ENCODE results near the gene PAF1.

PAF1 gene

DNA sequence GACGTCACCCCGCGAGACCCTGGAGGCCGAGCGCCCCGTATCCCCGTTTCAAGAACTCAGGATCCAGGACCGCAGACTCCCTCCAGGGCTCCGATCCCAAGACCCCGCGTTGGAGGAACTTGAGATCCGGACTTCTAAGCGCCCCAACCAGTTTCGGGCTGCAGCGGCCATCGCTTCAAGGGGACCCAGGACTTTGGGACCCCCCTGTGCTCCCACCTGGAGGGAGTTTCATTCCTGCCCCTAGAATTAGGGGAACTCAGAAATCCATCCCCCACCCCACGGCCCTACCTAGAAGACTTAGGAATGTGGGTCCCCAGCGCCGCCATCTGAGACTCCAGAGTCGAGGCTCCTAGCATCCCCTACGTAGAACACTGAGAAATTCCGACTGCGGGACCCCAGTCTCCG, 22.0 kb upstream of the PAF1 start:
- Histone ChIP-seq H4K20me1 (ENCODE audit: insufficient read depth, low read length) (peaks cover 28% of the 10 kb centered on the region), H3K79me2 (ENCODE audit: insufficient read depth, low read length) (peaks cover 42% of the 10 kb centered on the region), H3K27me3 (ENCODE audit: insufficient read depth, low read length, poor library complexity) (no peaks in the 10 kb centered on the region), H3K9ac (ENCODE audit: low read depth, low read length) (peak overlapping the region; percentile 88), H3K4me1 (ENCODE audit: insufficient read depth, low read length) (peaks cover 59% of the 10 kb centered on the region), H3K36me3 (ENCODE audit: insufficient read depth, low read length) (peaks cover 42% of the 10 kb centered on the region), H3K27ac (ENCODE audit: low read length) (peak overlapping the region; percentile 86), H3K4me2 (ENCODE audit: insufficient read depth, low read length) (peak overlapping the region; percentile 66), H3K9me3 (ENCODE audit: insufficient read depth, low read length, severe bottlenecking) (no peaks in the 10 kb centered on the region), H2AFZ (ENCODE audit: low read depth, low read length) (peak overlapping the region; percentile 53), H3K4me3 (ENCODE audit: low read depth in 1 of 2, low read length in 2 of 2) (peak overlapping the region; percentile 69 to 96)
- DNase-seq: no peak
- ATAC-seq (ENCODE audit: insufficient read depth, low read depth): no peak; the same call in 1 of the 3 replicates
- TF ChIP-seq, protein P1, sequence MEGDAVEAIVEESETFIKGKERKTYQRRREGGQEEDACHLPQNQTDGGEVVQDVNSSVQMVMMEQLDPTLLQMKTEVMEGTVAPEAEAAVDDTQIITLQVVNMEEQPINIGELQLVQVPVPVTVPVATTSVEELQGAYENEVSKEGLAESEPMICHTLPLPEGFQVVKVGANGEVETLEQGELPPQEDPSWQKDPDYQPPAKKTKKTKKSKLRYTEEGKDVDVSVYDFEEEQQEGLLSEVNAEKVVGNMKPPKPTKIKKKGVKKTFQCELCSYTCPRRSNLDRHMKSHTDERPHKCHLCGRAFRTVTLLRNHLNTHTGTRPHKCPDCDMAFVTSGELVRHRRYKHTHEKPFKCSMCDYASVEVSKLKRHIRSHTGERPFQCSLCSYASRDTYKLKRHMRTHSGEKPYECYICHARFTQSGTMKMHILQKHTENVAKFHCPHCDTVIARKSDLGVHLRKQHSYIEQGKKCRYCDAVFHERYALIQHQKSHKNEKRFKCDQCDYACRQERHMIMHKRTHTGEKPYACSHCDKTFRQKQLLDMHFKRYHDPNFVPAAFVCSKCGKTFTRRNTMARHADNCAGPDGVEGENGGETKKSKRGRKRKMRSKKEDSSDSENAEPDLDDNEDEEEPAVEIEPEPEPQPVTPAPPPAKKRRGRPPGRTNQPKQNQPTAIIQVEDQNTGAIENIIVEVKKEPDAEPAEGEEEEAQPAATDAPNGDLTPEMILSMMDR (IDR thresholded peaks at IDR 0.05; ENCODE audit: borderline replicate concordance, extremely low read depth, low read length, poor library complexity, severe bottlenecking): no peak
- TF ChIP-seq EZH2 (IDR thresholded peaks at IDR 0.05; ENCODE audit: borderline replicate concordance, low read depth, low read length, severe bottlenecking): no peak

DNA sequence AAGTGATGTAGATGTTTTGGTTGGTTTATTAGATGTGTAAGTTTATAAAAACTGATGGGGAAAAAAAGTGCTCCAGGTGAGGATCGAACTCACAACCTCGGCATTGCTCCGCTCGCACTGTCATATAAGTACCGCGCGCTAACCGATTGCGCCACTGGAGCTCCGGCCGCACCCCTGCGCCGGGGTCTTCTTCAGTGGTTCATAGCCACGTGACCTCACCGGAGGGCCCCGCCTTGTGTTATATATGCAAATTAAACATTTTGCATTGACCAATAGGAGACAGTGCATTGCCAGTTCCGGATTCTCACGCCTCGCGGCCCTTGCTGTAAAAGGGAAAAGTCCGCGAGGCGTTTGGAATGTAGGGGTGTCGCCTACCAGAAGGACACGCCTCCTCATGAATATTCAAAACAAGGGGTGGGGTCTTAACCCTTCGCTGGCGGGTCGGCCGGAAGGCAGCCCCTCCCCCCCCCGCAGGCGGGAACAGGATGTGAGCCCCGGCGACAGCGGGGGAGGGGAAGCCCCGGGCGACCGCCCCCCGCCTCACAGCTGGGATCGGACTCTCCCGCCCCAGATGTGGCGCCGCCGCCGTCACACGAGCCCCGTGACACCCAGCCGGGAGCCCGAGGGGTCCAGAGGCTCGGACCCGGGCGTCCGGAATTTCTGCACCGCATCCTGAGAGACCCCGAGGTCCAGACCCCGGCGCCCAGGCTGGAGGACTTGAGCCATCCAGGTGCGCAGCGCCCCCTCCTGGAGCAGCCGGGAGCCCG, 21.4 kb upstream of the PAF1 start, which contains the start of gene PLEKHG2:
PLEKHG2 (plus strand) TSS at position 570 of the 767 bp plus-strand sequence. CDS start 1,418 bp downstream, outside the sequence.
- Histone ChIP-seq H3K4me2 (ENCODE audit: insufficient read depth, low read length) (peak within 1 kb of the TSS; percentile 66), H2AFZ (ENCODE audit: low read depth, low read length) (peak within 1 kb of the TSS; percentile 59), H3K4me1 (ENCODE audit: insufficient read depth, low read length) (peaks cover 65% of the 10 kb centered on the region), H3K9me3 (ENCODE audit: insufficient read depth, low read length, severe bottlenecking) (no peaks in the 10 kb centered on the region), H3K36me3 (ENCODE audit: insufficient read depth, low read length) (peaks cover 42% of the 10 kb centered on the region), H3K27me3 (ENCODE audit: insufficient read depth, low read length, poor library complexity) (no peaks in the 10 kb centered on the region), H3K4me3 (ENCODE audit: low read depth in 1 of 2, low read length in 2 of 2) (peak within 1 kb of the TSS; percentile 69 to 96), H3K27ac (ENCODE audit: low read length) (peak within 1 kb of the TSS; percentile 86), H3K79me2 (ENCODE audit: insufficient read depth, low read length) (peaks cover 48% of the 10 kb centered on the region), H3K9ac (ENCODE audit: low read depth, low read length) (peak within 1 kb of the TSS; percentile 88), H4K20me1 (ENCODE audit: insufficient read depth, low read length) (peaks cover 31% of the 10 kb centered on the region)
- DNase-seq: peak; percentile 99
- TF ChIP-seq, protein P1 (IDR thresholded peaks at IDR 0.05; ENCODE audit: borderline replicate concordance, extremely low read depth, low read length, poor library complexity, severe bottlenecking): peak; percentile 90
- TF ChIP-seq EZH2 (IDR thresholded peaks at IDR 0.05; ENCODE audit: borderline replicate concordance, low read depth, low read length, severe bottlenecking): no peak
- ATAC-seq (ENCODE audit: insufficient read depth, low read depth): peak; percentile 80

DNA sequence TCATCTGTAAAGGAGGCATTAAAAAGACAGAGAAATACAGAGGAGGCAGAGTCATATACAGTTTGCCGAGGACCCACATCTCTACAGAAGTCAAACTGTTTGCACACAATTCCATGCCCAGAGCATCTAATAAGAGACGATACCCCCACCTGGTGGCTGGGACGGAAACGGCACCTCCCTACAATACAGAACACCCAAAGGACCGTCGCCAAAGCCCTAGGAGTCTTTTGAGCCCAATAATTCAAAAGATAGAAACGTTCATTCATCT, 20.9 kb upstream of the PAF1 start:
- peak; percentile 50 for ATAC-seq (ENCODE audit: insufficient read depth, low read depth)
- Histone ChIP-seq H3K9me3 (ENCODE audit: insufficient read depth, low read length, severe bottlenecking) (no peaks in the 10 kb centered on the region), H3K4me3 (ENCODE audit: low read depth in 1 of 2, low read length in 2 of 2) (peak overlapping the region in 1 of 2 experiments; percentile 57; a peak in 2 of 4 replicates)

More for the DNA sequence above, 20.9 kb upstream of the PAF1 start:
- H4K20me1 ChIP-seq (ENCODE audit: insufficient read depth, low read length): peaks cover 30% of the 10 kb centered on the region
- H3K27me3 ChIP-seq (ENCODE audit: insufficient read depth, low read length, poor library complexity): no peaks in the 10 kb centered on the region
- H3K4me2 ChIP-seq (ENCODE audit: insufficient read depth, low read length): peak overlapping the region; percentile 63
- H2AFZ ChIP-seq (ENCODE audit: low read depth, low read length): no peak overlapping the region; the same call in 1 of the 2 replicates
- H3K27ac ChIP-seq (ENCODE audit: low read length): peak overlapping the region; percentile 75
- TF ChIP-seq, protein P1 (IDR thresholded peaks at IDR 0.05; ENCODE audit: borderline replicate concordance, extremely low read depth, low read length, poor library complexity, severe bottlenecking): peak; percentile 99
- no peak for TF ChIP-seq EZH2 (IDR thresholded peaks at IDR 0.05; ENCODE audit: borderline replicate concordance, low read depth, low read length, severe bottlenecking)
- H3K4me1 ChIP-seq (ENCODE audit: insufficient read depth, low read length): peaks cover 70% of the 10 kb centered on the region
- peak overlapping the region; percentile 67 for H3K9ac ChIP-seq (ENCODE audit: low read depth, low read length)
- peaks cover 53% of the 10 kb centered on the region for H3K79me2 ChIP-seq (ENCODE audit: insufficient read depth, low read length)
- peaks cover 38% of the 10 kb centered on the region for H3K36me3 ChIP-seq (ENCODE audit: insufficient read depth, low read length)
- peak; percentile 90 for DNase-seq

All from DND-41 (cell line).